Fibroblast of skin of abdomen (primary cell): Measurements from ENCODE around the gene KLK2.

Experiments used
- DNase-seq: peaks from one replicate; pipeline ENCODE4 v3.0.0-alpha.2; 2013

The KLK2 gene

DNA sequence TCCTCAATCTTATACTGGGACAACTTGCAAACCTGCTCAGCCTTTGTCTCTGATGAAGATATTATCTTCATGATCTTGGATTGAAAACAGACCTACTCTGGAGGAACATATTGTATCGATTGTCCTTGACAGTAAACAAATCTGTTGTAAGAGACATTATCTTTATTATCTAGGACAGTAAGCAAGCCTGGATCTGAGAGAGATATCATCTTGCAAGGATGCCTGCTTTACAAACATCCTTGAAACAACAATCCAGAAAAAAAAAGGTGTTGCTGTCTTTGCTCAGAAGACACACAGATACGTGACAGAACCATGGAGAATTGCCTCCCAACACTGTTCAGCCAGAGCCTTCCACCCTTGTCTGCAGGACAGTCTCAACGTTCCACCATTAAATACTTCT is 22.5 kb upstream of the KLK2 start:
- DNase-seq = no peak

DNA sequence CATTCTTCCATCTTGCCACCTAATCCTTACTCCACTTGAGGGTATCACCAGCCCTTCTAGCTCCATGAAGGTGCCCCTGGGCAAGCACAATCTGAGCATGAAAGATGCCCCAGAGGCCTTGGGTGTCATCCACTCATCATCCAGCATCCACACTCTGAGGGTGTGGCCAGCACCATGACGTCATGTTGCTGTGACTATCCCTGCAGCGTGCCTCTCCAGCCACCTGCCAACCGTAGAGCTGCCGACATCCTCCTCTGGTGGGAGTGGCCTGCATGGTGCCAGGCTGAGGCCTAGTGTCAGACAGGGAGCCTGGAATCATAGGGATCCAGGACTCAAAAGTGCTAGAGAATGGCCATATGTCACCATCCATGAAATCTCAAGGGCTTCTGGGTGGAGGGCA is 21.6 kb upstream of the KLK2 start:
- no peak for DNase-seq

DNA sequence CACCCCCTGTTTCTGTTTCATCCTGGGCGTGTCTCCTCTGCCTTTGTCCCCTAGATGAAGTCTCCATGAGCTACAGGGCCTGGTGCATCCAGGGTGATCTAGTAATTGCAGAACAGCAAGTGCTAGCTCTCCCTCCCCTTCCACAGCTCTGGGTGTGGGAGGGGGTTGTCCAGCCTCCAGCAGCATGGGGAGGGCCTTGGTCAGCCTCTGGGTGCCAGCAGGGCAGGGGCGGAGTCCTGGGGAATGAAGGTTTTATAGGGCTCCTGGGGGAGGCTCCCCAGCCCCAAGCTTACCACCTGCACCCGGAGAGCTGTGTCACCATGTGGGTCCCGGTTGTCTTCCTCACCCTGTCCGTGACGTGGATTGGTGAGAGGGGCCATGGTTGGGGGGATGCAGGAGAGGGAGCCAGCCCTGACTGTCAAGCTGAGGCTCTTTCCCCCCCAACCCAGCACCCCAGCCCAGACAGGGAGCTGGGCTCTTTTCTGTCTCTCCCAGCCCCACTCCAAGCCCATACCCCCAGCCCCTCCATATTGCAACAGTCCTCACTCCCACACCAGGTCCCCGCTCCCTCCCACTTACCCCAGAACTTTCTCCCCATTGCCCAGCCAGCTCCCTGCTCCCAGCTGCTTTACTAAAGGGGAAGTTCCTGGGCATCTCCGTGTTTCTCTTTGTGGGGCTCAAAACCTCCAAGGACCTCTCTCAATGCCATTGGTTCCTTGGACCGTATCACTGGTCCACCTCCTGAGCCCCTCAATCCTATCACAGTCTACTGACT is 18.4 kb upstream of the KLK2 start, which contains the start of gene KLK3:
Gene KLK3 (plus strand): TSS at position 280 of the 775 bp plus-strand sequence. CDS start 41 bp downstream, at position 321.
- no peak for DNase-seq

DNA sequence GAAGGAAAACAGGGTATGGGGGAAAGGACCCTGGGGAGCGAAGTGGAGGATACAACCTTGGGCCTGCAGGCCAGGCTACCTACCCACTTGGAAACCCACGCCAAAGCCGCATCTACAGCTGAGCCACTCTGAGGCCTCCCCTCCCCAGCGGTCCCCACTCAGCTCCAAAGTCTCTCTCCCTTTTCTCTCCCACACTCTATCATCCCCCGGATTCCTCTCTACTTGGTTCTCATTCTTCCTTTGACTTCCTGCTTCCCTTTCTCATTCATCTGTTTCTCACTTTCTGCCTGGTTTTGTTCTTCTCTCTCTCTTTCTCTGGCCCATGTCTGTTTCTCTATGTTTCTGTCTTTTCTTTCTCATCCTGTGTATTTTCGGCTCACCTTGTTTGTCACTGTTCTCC is 15.9 kb upstream of the KLK2 start:
- no peak for DNase-seq

DNA sequence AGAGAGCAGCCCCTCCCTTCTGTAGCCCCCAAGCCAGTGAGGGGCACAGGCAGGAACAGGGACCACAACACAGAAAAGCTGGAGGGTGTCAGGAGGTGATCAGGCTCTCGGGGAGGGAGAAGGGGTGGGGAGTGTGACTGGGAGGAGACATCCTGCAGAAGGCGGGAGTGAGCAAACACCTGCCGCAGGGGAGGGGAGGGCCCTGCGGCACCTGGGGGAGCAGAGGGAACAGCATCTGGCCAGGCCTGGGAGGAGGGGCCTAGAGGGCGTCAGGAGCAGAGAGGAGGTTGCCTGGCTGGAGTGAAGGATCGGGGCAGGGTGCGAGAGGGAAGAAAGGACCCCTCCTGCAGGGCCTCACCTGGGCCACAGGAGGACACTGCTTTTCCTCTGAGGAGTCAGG is 14.4 kb upstream of the KLK2 start:
- no peak for DNase-seq

DNA sequence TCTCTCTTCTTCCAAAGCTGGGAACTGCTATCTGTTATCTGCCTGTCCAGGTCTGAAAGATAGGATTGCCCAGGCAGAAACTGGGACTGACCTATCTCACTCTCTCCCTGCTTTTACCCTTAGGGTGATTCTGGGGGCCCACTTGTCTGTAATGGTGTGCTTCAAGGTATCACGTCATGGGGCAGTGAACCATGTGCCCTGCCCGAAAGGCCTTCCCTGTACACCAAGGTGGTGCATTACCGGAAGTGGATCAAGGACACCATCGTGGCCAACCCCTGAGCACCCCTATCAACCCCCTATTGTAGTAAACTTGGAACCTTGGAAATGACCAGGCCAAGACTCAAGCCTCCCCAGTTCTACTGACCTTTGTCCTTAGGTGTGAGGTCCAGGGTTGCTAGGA is 13.4 kb upstream of the KLK2 start:
- no peak for DNase-seq

DNA sequence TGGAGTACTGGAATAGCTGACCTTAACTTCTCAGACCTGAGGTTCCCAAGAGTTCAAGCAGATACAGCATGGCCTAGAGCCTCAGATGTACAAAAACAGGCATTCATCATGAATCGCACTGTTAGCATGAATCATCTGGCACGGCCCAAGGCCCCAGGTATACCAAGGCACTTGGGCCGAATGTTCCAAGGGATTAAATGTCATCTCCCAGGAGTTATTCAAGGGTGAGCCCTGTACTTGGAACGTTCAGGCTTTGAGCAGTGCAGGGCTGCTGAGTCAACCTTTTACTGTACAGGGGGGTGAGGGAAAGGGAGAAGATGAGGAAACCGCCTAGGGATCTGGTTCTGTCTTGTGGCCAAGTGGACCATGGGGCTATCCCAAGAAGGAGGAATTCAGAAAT is 12.2 kb upstream of the KLK2 start:
- no peak for DNase-seq

DNA sequence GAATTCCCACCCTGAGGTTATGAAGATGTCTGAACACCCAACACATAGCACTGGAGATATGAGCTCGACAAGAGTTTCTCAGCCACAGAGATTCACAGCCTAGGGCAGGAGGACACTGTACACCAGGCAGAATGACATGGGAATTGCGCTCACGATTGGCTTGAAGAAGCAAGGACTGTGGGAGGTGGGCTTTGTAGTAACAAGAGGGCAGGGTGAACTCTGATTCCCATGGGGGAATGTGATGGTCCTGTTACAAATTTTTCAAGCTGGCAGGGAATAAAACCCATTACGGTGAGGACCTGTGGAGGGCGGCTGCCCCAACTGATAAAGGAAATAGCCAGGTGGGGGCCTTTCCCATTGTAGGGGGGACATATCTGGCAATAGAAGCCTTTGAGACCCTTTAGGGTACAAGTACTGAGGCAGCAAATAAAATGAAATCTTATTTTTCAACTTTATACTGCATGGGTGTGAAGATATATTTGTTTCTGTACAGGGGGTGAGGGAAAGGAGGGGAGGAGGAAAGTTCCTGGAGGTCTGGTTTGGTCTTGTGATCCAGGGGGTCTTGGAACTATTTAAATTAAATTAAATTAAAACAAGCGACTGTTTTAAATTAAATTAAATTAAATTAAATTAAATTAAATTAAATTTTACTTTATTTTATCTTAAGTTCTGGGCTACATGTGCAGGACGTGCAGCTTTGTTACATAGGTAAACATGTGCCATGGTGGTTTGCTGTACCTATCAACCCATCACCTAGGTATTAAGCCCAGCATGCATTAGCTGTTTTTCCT is 11.5 kb upstream of the KLK2 start:
- DNase-seq = no peak

DNA sequence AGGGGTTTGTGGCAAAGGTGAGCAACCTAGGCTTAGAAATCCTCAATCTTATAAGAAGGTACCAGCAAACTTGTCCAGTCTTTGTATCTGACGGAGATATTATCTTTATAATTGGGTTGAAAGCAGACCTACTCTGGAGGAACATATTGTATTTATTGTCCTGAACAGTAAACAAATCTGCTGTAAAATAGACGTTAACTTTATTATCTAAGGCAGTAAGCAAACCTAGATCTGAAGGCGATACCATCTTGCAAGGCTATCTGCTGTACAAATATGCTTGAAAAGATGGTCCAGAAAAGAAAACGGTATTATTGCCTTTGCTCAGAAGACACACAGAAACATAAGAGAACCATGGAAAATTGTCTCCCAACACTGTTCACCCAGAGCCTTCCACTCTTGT is 3.8 kb upstream of the KLK2 start:
- DNase-seq = no peak

DNA sequence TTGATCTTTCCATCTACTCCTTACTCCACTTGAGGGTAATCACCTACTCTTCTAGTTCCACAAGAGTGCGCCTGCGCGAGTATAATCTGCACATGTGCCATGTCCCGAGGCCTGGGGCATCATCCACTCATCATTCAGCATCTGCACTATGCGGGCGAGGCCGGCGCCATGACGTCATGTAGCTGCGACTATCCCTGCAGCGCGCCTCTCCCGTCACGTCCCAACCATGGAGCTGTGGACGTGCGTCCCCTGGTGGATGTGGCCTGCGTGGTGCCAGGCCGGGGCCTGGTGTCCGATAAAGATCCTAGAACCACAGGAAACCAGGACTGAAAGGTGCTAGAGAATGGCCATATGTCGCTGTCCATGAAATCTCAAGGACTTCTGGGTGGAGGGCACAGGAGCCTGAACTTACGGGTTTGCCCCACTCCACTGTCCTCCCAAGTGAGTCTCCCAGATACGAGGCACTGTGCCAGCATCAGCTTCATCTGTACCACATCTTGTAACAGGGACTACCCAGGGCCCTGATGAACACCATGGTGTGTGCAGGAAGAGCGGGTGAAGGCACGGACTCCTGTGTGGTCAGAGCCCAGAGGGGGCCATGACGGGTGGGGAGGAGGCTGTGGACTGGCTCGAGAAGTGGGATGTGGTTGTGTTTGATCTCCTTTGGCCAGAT is 2.7 kb upstream of the KLK2 start:
- no peak for DNase-seq

DNA sequence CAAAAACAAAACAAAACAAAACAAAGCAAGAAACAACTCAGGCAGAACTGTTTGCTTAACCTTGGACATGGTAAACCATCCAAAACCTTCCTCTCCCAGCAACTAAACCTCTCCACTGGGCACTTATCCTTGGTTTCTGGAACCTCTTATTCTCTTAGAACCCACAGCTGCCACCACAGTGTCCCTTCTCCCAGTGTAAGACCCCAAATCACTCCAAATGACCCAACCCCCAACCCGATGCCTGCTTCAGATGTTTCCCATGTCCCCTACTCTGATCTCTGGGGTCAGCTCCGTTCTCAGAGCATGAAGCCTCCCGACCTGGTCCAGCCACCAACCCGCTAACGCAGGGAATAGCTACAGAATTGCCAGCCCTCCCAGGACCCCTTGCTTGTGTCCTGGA is 972 bp downstream of the KLK2 start:
- DNase-seq = no peak

DNA sequence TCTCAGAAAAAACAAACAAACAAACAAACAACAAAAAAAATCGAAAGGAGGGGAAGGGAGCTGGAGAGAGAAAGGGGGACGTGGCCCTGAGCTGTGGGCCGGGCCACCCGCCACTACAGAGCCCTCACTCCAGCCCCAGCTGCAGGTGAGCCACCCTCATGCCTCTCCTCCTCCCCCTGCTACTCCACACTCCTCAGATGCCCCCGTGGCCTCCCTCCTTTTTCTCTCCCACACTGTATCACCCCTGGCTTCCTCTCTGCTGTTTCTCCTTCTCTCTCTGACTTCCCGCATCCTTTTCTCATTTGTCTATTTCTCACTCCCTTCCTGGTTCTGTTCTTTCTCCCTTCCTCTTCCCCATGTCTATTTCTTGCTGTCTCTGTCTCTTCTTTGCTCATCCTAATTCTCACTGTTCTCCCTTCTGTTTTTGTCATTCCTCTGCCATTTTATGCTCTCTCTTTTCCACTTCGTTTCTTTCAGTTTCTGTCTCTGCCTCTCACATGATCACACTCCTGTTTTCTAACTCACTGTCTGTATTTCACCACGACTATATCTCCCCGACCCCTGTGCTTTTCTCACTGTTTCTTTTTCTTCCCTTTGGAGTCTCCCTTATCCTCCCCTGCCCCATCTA is 2.7 kb downstream of the KLK2 start:
- no peak for DNase-seq

DNA sequence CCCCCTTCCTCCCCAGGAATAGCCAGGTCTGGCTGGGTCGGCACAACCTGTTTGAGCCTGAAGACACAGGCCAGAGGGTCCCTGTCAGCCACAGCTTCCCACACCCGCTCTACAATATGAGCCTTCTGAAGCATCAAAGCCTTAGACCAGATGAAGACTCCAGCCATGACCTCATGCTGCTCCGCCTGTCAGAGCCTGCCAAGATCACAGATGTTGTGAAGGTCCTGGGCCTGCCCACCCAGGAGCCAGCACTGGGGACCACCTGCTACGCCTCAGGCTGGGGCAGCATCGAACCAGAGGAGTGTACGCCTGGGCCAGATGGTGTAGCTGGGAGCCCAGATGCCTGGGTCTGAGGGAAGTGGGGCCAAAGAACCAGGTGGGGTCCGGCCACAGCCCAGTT is 3.2 kb downstream of the KLK2 start:
- DNase-seq = no peak

DNA sequence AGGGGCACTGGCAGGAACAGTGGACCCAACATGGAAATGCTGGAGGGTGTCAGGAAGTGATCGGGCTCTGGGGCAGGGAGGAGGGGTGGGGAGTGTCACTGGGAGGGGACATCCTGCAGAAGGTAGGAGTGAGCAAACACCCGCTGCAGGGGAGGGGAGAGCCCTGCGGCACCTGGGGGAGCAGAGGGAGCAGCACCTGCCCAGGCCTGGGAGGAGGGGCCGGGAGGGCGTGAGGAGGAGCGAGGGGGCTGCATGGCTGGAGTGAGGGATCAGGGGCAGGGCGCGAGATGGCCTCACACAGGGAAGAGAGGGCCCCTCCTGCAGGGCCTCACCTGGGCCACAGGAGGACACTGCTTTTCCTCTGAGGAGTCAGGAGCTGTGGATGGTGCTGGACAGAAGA is 4.1 kb downstream of the KLK2 start:
- DNase-seq = no peak

DNA sequence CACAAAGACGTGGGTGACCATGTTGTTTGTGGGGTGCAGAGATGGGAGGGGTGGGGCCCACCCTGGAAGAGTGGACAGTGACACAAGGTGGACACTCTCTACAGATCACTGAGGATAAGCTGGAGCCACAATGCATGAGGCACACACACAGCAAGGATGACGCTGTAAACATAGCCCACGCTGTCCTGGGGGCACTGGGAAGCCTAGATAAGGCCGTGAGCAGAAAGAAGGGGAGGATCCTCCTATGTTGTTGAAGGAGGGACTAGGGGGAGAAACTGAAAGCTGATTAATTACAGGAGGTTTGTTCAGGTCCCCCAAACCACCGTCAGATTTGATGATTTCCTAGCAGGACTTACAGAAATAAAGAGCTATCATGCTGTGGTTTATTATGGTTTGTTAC is 5.6 kb downstream of the KLK2 start:
- DNase-seq = no peak

DNA sequence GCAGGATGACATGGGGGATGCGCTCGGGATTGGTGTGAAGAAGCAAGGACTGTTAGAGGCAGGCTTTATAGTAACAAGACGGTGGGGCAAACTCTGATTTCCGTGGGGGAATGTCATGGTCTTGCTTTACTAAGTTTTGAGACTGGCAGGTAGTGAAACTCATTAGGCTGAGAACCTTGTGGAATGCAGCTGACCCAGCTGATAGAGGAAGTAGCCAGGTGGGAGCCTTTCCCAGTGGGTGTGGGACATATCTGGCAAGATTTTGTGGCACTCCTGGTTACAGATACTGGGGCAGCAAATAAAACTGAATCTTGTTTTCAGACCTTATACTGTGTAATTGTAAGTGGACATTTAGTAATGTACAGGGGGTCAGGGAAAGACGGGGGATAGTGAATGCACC is 7.0 kb downstream of the KLK2 start:
- no peak for DNase-seq

DNA sequence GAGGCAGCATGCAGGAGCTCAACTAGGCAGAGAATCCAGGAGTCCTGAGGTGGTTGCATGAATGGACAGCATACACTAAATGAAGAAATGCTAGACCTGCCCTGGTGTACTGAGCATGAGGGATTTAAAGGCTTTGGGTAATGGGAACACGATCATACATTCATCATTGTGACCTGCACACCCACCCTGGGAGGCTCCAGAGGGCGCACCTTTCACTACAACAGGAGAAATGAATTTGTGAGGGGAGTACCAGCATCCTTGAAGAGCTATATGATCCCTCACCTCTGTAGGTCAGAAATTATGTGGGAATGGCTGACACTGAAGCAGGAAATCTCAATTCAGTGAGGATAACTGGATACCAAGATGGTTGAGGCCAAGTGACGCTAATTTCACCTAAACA is 8.9 kb downstream of the KLK2 start:
- DNase-seq = no peak

DNA sequence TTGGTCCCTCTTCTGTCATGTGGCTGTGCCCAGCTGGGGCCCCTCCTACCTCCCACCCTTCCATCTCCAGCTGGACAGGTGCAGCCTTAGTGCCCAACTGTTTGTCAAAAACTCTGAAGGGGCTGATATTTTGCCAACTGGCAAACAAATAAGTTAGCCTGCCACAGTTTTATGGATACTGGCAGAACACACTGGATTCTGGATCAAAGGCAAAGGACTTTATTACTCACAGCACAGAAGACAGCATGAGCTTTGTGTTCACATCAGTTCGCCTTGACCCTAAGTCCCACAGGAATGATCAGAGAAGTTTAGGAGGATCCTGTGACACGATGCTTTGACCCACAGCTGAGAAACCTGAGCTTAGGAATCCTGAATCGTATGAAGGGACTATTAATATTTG is 16.4 kb downstream of the KLK2 start:
- no peak for DNase-seq

DNA sequence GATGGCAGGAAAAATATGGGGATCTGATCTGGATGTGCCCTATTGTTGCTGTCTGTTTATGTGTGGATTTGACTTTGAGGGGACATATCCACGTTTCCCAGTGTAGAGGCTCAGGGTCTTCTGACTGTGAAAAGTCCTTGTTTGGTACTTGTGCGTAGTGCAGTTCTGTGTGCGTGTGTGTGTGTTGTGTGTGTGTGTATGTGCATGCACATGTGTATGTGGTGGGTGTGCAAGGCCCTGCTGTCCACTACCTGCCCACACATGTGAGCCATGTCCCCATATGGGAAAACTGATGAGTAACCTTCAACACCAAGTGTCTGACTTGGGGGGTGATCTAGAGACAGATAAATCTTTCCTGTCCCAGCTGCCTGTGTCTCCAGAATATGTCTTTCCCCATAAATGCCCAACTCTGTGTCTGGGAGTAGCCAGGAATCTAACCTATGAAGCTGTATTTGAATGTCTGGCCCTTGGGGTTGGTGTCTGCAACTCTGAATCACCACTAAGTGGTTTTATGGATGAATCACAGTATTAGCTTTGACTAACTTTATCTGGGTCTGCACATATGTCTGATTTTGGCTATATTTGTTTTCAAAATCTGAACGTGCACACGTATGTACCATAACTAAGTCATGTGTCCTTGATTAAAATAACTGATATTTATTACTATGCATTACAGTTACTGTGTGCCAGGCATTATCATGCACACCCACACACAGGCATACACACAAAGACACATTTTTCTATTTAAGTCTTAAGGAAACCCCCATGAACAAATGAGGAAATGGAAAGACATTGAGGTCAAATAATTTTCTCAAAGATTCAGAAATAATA is 17.4 kb downstream of the KLK2 start:
- DNase-seq = peak; percentile 57

DNA sequence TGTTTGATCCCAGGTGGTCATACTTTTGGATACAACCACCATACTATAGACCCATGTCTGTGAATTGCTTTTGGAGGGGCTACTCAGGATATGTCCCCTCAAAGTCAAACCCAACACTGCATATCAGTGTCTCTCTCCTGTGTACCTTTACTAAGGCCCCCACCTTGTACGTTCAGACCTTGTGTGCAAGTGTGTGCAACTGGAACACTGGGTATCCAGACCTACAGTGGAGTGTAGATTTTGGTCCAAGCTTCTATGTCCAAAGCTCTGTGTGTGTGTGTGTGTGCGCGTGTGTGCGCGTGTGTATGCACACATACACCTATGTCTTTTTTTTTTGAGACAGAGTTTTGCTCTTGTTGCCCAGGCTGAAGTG is 18.0 kb downstream of the KLK2 start:
- DNase-seq = no peak

DNA sequence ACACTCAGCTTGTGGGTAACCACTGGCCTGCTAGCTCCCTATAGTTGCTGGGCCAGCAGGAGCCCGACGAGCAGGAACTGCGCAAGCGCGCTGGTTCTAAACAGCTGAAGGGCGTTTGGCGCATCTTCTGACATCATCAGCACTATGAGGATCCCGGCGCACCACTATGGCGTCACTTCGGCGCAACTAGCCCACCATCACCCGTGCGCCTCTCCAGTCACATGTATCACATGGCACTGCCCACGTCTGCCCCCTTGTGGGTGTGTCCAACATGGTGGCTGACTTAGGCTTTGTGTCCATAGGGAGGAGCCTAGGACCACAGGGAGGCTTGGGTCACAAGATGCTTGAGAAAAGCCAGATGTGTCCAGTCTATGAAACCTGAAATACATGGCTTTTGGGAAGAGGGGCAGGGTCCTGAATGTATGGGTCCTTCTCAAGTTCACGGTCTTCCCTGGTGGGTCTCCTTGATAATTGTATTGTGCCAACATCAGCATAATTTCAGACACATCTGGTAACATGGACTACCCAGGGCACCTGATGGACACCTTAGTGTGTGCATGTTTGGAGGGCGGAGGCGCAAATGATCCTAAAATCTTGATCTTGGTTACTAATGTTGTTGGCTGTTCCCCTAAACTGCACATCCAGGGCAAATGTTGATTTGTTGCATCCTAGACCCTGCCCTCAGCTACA is 20.0 kb downstream of the KLK2 start:
- DNase-seq = no peak
